ENCODE measurements around the gene ADAMTS9. TPM values are rescaled to one million over a fixed set of nuclear protein-coding genes. Genes with fewer than 3 reads are reported as not detected.

ADAMTS9 gene
- total and polyA plus RNA-seq, 2 donors (not counting 3 experiments of a cell fraction or from before 2014, with no cell fraction given): 6.5 to 23.9 TPM

- Histone ChIP-seq H3K4me1 (ENCODE audit: control insufficient read depth, extremely low read depth, insufficient read depth, low read length) (no peaks in the 10 kb centered on the region), H3K9me1 (replicated peaks; ENCODE audit: control insufficient read depth, extremely low read depth, insufficient read depth, low read length) (no peaks in the 10 kb centered on the region), H3K9me3 (replicated peaks; ENCODE audit: control insufficient read depth, insufficient read depth, low read length) (no peaks in the 10 kb centered on the region), H3K27ac (ENCODE audit: insufficient read depth, low read depth, low read length) (no peak overlapping the region), H3K79me2 (ENCODE audit: control insufficient read depth, insufficient read depth, low read length) (no peaks in the 10 kb centered on the region), H3K9ac (replicated peaks; ENCODE audit: extremely low read depth, insufficient read depth, low read length) (no peak overlapping the region), H3K27me3 (ENCODE audit: control insufficient read depth in 2 of 2, insufficient read depth in 2 of 2, low read length in 2 of 2) (no peaks in the 10 kb centered on the region), H2AFZ (ENCODE audit: low read depth, low read length) (peak overlapping the region; percentile 9), H3K4me2 (ENCODE audit: insufficient read depth, low read length) (no peak overlapping the region), H3K4me3 (replicated peaks in 1 of 3; ENCODE audit: insufficient read depth in 1 of 3, low read depth in 1 of 3, low read length in 3 of 3) (no peak overlapping the region), H4K20me1 (replicated peaks; ENCODE audit: control insufficient read depth, extremely low read depth, insufficient read depth, low read length) (no peaks in the 10 kb centered on the region), H3K36me3 (ENCODE audit: control insufficient read depth in 2 of 2, extremely low read depth in 1 of 2, insufficient read depth in 2 of 2, low read length in 2 of 2) (no peaks in the 10 kb centered on the region)
- FAIRE-seq (no peak), DNase-seq (ENCODE audit: low read depth, low spot score) (no peak)
- ChIA-PET POLR2A (no interaction called here), CTCF (interaction anchor here (0.9 kb wide), 1 partner anchor 441 kb away, joined by 3 read pairs; no protein-coding TSS in a partner anchor)
- no peak for TF ChIP-seq MAX (IDR thresholded peaks at IDR 0.05; ENCODE audit: insufficient read depth, insufficient read length)
- no peak for TF ChIP-seq EZH2 (IDR thresholded peaks at IDR 0.05; ENCODE audit: borderline replicate concordance, low read depth, low read length, severe bottlenecking)
- no peak for TF ChIP-seq MYC (IDR thresholded peaks at IDR 0.05; ENCODE audit: low read depth, low read length)
- TF ChIP-seq POLR2AphosphoS5 (IDR thresholded peaks at IDR 0.05; ENCODE audit: insufficient read depth, low read depth, low read length): no peak
- TF ChIP-seq POLR2A (IDR thresholded peaks at IDR 0.05; ENCODE audit: low read depth, low read length): no peak
- no peak for TF ChIP-seq FOS (IDR thresholded peaks at IDR 0.05; ENCODE audit: borderline replicate concordance, insufficient read depth, low read length)
- TF ChIP-seq GATA2 (IDR thresholded peaks at IDR 0.05; ENCODE audit: insufficient read depth, insufficient read length, low read depth, low read length): no peak
- no peak for TF ChIP-seq CTCF (IDR thresholded peaks at IDR 0.05; ENCODE audit: extremely low read depth in 1 of 2, insufficient read depth in 1 of 2, low read depth in 1 of 2, low read length in 2 of 2)
- TF ChIP-seq JUN (IDR thresholded peaks at IDR 0.05; ENCODE audit: borderline replicate concordance, insufficient read depth, insufficient read length, low read depth): no peak
- BruUV-seq (replicated peaks): no TSS peak
- dilution Hi-C loops (cut with MboI; ENCODE audit: extremely low pct_ligation_motif_present, low sequenced_read_pairs) (no loop called here), intact Hi-C loops (cut with micrococcal nuclease) (no loop called here)
These were observed 41.2 kb upstream of the ADAMTS9 start for GRCh38 chr3:64728994-64729393.
